ENCODE data around the gene IL17RE. TPM values are rescaled to one million over a fixed set of nuclear protein-coding genes. Genes with fewer than 3 reads are reported as not detected.

Gene IL17RE
- total and polyA plus RNA-seq, 2 of the 13 experiments (the other 11 are each of a cell fraction or from before 2014, with no cell fraction given), result 14.5 to 24.1 TPM

DNA sequence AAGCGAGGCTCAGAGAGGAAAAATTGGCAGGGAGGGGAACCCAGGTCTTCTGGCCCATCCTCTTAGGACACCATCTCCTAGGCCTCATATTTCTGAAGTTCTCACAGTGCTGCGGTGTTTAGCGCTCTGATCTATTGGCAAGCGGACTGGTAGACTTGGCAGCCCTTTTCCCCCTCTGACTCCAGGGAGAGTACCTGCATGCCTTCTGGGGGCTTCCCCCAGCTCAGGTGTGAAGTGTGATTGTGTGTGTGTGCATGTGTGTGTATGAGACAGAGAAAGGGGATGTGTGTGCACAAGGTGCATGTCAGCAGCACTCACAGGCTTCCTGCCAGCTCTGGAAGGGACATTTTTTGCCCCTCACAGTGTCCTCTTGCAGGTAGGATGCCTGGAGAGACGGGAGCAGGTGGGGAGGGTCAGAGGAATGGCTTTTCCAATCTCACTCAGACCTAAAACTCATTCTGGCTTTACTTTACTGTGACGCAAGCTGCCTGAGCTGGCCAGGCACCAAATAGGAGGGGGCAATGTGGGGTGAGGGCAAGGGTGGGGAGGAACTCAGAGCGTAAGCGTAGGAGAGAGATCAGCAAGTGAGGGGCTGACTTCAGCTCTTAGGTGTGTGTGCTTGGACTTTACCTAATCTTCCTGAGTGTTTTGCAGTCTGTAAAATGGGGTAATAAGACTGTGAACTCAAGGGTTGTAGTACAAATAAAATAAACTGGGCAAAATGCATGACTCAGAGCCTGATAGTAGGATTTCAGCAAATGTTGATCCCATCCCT lies 4.0 kb upstream of the IL17RE start:
- BruUV-seq (replicated peaks), result TSS peak; percentile 62
- H2AFZ ChIP-seq (ENCODE audit: low read length), result no peak overlapping the region
- no peaks in the 10 kb centered on the region for H4K20me1 ChIP-seq (ENCODE audit: insufficient read depth, low read length)
- H3K9me3 ChIP-seq (ENCODE audit: low read length), result no peaks in the 10 kb centered on the region
- DNase-seq (ENCODE audit: low spot score) (peak; percentile 56), ATAC-seq (peak; percentile 7), FAIRE-seq (peak; percentile 44)
- peaks cover 10% of the 10 kb centered on the region for H3K79me2 ChIP-seq (ENCODE audit: insufficient read depth, low read length)
- ChIA-PET POLR2A (interaction anchor here (0.7 to 9.3 kb wide), 16 partner anchors 9 to 350 kb away, joined by 3 to 298 read pairs (median 6); partner anchors contain the start of genes ARPC4, CIDEC, CRELD1 and IL17RC), CTCF (ENCODE audit: low intra/inter-chr PET ratio, low total read pairs) (interaction anchor here (1.3 kb wide), 1 partner anchor 49 kb away, joined by 3 read pairs; no protein-coding TSS in a partner anchor)
- H3K4me3 ChIP-seq (replicated peaks in 1 of 3; ENCODE audit: insufficient read depth in 1 of 3, low read depth in 2 of 3, low read length in 3 of 3), result peak overlapping the region; percentile 34 to 67 (median 41)
- peak overlapping the region; percentile 85 for H3K9ac ChIP-seq (ENCODE audit: insufficient read depth, low read depth, low read length)
- no peaks in the 10 kb centered on the region; a peak in 1 of 5 replicates for H3K36me3 ChIP-seq (replicated peaks in 1 of 2; ENCODE audit: control insufficient read depth in 1 of 2, insufficient read depth in 2 of 2, low read length in 2 of 2)
- in situ Hi-C loops (cut with HindIII; ENCODE audit: extremely low pct_ligation_motif_present, low pct_unique_long_range_greater_than_20kb), result loop anchor here (5.0 kb wide), 1 partner anchor 36 kb away; no protein-coding TSS in a partner anchor
- intact Hi-C loops (cut with micrococcal nuclease; ENCODE audit: unreplicated experiment), result loop anchor here (2.0 to 5.0 kb wide), 2 partner anchors 16 to 34 kb away; partner anchors contain the start of gene CRELD1
- peak overlapping the region; percentile 100 for H3K27ac ChIP-seq (ENCODE audit: extremely low read length, insufficient read depth, low read length)
- WGBS (ENCODE audit: low lambda C conversion rate), result 0% methylated on average over 8 of the region's 8 CpGs
- H3K4me2 ChIP-seq (ENCODE audit: low read depth, low read length), result peak overlapping the region; percentile 98
- peaks cover 79% of the 10 kb centered on the region for H3K4me1 ChIP-seq (ENCODE audit: insufficient read depth, low read length)
- H3K27me3 ChIP-seq (ENCODE audit: control insufficient read depth in 1 of 2, insufficient read depth in 2 of 2, low read length in 2 of 2), result no peaks in the 10 kb centered on the region; a peak in 1 of 5 replicates
- no peak for TF ChIP-seq NFYC (CRISPR knock-in tag; IDR thresholded peaks at IDR 0.05)
- peak; percentile 73; the same call in 1 of the 2 replicates for TF ChIP-seq RCOR2 (CRISPR knock-in tag; IDR thresholded peaks at IDR 0.05)
- peak; percentile 35 for TF ChIP-seq TEAD3 (CRISPR knock-in tag; optimal IDR thresholded peaks at IDR 0.05; ENCODE audit: borderline replicate concordance)
- TF ChIP-seq ZNF710 (CRISPR knock-in tag; IDR thresholded peaks at IDR 0.05; ENCODE audit: borderline replicate concordance), result 0 out of 2 replicates have a peak, but pooled peaks have one; percentile 15
- TF ChIP-seq ZNF746 (CRISPR knock-in tag; IDR thresholded peaks at IDR 0.05), result peak; percentile 95
- peak; percentile 22; the same call in 1 of the 2 replicates for TF ChIP-seq HNF1A (IDR thresholded peaks at IDR 0.05; ENCODE audit: low read depth)
- TF ChIP-seq HNF1A (CRISPR knock-in tag; IDR thresholded peaks at IDR 0.05; ENCODE audit: borderline replicate concordance), result no peak
- TF ChIP-seq ZNF3 (CRISPR knock-in tag; IDR thresholded peaks at IDR 0.05), result 0 out of 2 replicates have a peak, but pooled peaks have one; percentile 39
- TF ChIP-seq ZNF460 (CRISPR knock-in tag; IDR thresholded peaks at IDR 0.05; ENCODE audit: borderline replicate concordance), result peak; percentile 47; the same call in 1 of the 2 replicates
- TF ChIP-seq FOSL2 (CRISPR knock-in tag; IDR thresholded peaks at IDR 0.05), result peak; percentile 24; the same call in 1 of the 2 replicates
- peak; percentile 51; the same call in 1 of the 2 replicates for TF ChIP-seq ZNF749 (CRISPR knock-in tag; IDR thresholded peaks at IDR 0.05; ENCODE audit: borderline replicate concordance)
- TF ChIP-seq ZNF75D (CRISPR knock-in tag; IDR thresholded peaks at IDR 0.05; ENCODE audit: borderline replicate concordance), result no peak
- peak; percentile 36; the same call in 1 of the 2 replicates for TF ChIP-seq HOXA3 (CRISPR knock-in tag; IDR thresholded peaks at IDR 0.05)
- TF ChIP-seq HIVEP1 (CRISPR knock-in tag; IDR thresholded peaks at IDR 0.05), result 0 out of 2 replicates have a peak, but pooled peaks have one; percentile 25
- TF ChIP-seq SP5 (CRISPR knock-in tag; IDR thresholded peaks at IDR 0.05; ENCODE audit: borderline replicate concordance, low read depth), result 0 out of 2 replicates have a peak, but pooled peaks have one; percentile 14
- TF ChIP-seq GTF3A (CRISPR knock-in tag; conservative IDR thresholded peaks at IDR 0.05), result 0 out of 2 replicates have a peak, but pooled peaks have one; percentile 16

All from HepG2 (cell line).